Measurements from ENCODE around the gene TMTC1.

- TF ChIP-seq CTCF (optimal IDR thresholded peaks at IDR 0.05 in 1 of 3, IDR thresholded peaks at IDR 0.05 in 1 of 3, conservative IDR thresholded peaks at IDR 0.05 in 1 of 3; ENCODE audit: extremely low read depth in 1 of 3, insufficient read depth in 2 of 3, low read length in 3 of 3) (no peak), EZH2 (IDR thresholded peaks at IDR 0.05; ENCODE audit: low read length) (no peak)
Measured at GRCh38 chr12:29517264-29517663, 266.5 kb downstream of the TMTC1 start.
